T1000 (cell line): ENCODE results near the gene MORF4L1.
A peak's percentile ranks its signal among the peaks of the same experiment; 100 is the strongest.
"Not testable (repeated sequence)": the region's sequence is repeated elsewhere in the genome, so short reads cannot be mapped to it uniquely, and the experiment has no call there.

ENCODE experiments used
- DNase-seq: peaks from one replicate; lab custom pipeline; 2025; ENCODE audit warnings: mixed read lengths; lab: John Stamatoyannopoulos, UW

MORF4L1 gene

GRCh38 chr15:78927077-78927790 is 54.5 kb downstream of the MORF4L1 start:
- no peak for DNase-seq

GRCh38 chr15:78928176-78928575 is 55.5 kb downstream of the MORF4L1 start:
- DNase-seq: not testable (repeated sequence)

GRCh38 chr15:78928616-78929093 is 56.0 kb downstream of the MORF4L1 start:
- no peak for DNase-seq

- DNase-seq: no peak
These were observed 57.0 kb downstream of the MORF4L1 start for GRCh38 chr15:78929536-78930264.

- peak; percentile 71 for DNase-seq
These were observed 58.1 kb downstream of the MORF4L1 start for GRCh38 chr15:78930577-78931388.

GRCh38 chr15:78931439-78932257 is 59.0 kb downstream of the MORF4L1 start:
- DNase-seq: no peak

GRCh38 chr15:78932258-78932808 is 59.6 kb downstream of the MORF4L1 start:
- no peak for DNase-seq

GRCh38 chr15:78933187-78933822 is 60.6 kb downstream of the MORF4L1 start:
- DNase-seq: no peak

- no peak for DNase-seq
These were observed 61.3 kb downstream of the MORF4L1 start for GRCh38 chr15:78933823-78934654.

- DNase-seq: no peak
These were observed 61.9 kb downstream of the MORF4L1 start for GRCh38 chr15:78934655-78935023.

GRCh38 chr15:78937132-78937739 is 64.5 kb downstream of the MORF4L1 start:
- no peak for DNase-seq

GRCh38 chr15:78938658-78939488 is 66.2 kb downstream of the MORF4L1 start:
- no peak for DNase-seq

- DNase-seq: no peak
These were observed 70.1 kb downstream of the MORF4L1 start for GRCh38 chr15:78942741-78943140.

GRCh38 chr15:78943692-78944091 is 71.0 kb downstream of the MORF4L1 start:
- no peak for DNase-seq

GRCh38 chr15:78944202-78944625 is 71.5 kb downstream of the MORF4L1 start:
- no peak for DNase-seq

GRCh38 chr15:78944669-78945407 is 72.1 kb downstream of the MORF4L1 start, which contains the start of gene CTSH:
TSS of gene CTSH (minus strand) at chr15:78945046. CDS start at chr15:78944981, 65 bp downstream.
- no peak for DNase-seq

- no peak for DNase-seq
These were observed 73.8 kb downstream of the MORF4L1 start for GRCh38 chr15:78946493-78946892.

- DNase-seq: no peak
These were observed 74.8 kb downstream of the MORF4L1 start for GRCh38 chr15:78947506-78947905.
